Calu3 (cell line): ENCODE data around the gene ARHGDIG. TPM values are rescaled to one million over a fixed set of nuclear protein-coding genes. Genes with fewer than 3 reads are reported as not detected.

Source experiments
- BruUV-seq: library from RNA; stranded (reverse); fragments of 400-500 nt; replicated peaks from 2 replicates; lab custom pipeline; 2021; lab: Mats Ljungman, UMichigan
- CTCF ChIA-PET: fragments of 300-600 bp; sonication (Branson Sonifier 250); formaldehyde crosslinking; loops from one replicate; lab custom pipeline; 2022; ENCODE audit warnings: antibody characterized with exemption; lab: Charles Lee
- DNase-seq: peaks from one replicate; pipeline ENCODE4 v3.0.0; 2022
- H3K27ac Mint-ChIP-seq: one replicate; pipeline ENCODE4 v1.8.0; 2022; ENCODE audit warnings: mixed read lengths; ENCODE audit not compliant: unreplicated experiment
- H3K27me3 Mint-ChIP-seq: one replicate; pipeline ENCODE4 v1.8.0; 2022; ENCODE audit warnings: mixed read lengths; ENCODE audit not compliant: unreplicated experiment
- H3K36me3 Mint-ChIP-seq: one replicate; pipeline ENCODE4 v1.8.0; 2022; ENCODE audit warnings: mild to moderate bottlenecking, moderate library complexity, mixed read lengths; ENCODE audit not compliant: insufficient read depth, unreplicated experiment
- H3K4me1 Mint-ChIP-seq: one replicate; pipeline ENCODE4 v1.8.0; 2022; ENCODE audit warnings: mild to moderate bottlenecking, low read depth, mixed read lengths; ENCODE audit not compliant: unreplicated experiment
- H3K4me3 Mint-ChIP-seq: one replicate; pipeline ENCODE4 v1.8.0; 2022; ENCODE audit warnings: mild to moderate bottlenecking, low read depth, moderate library complexity, mixed read lengths; ENCODE audit not compliant: unreplicated experiment
- H3K9me3 Mint-ChIP-seq: one replicate; pipeline ENCODE4 v1.8.0; 2022; ENCODE audit warnings: low read depth, mixed read lengths; ENCODE audit not compliant: unreplicated experiment
- intact Hi-C: fragments of 100-400 bp; cut with micrococcal nuclease; formaldehyde crosslinking; loops from one replicate; pipeline ENCODE4 v1.10.0; 2022; ENCODE audit not compliant: unreplicated experiment
- total RNA-seq: library from RNA; stranded (reverse); gene quantifications from 2 replicates; pipeline ENCODE4 v1.2.3, GENCODE V29; 2022
- TF ChIP-seq, protein P1 (sequence below): fragments of 200-600 bp; IDR thresholded peaks from one replicate; pipeline ENCODE4 v1.8.0; 2022; ENCODE audit warnings: antibody characterized with exemption; ENCODE audit not compliant: unreplicated experiment

Gene ARHGDIG
- total RNA-seq, 1 experiment from 2014 or later: not detected

- no peaks in the 10 kb centered on the region for H3K9me3 Mint-ChIP-seq
- no peaks in the 10 kb centered on the region for H3K27me3 Mint-ChIP-seq
- no peak overlapping the region for H3K4me3 Mint-ChIP-seq
- DNase-seq: no peak
- CTCF ChIA-PET: interaction anchor here (0.7 kb wide), 1 partner anchor 15 kb away, joined by 3 read pairs; no protein-coding TSS in a partner anchor
- H3K27ac Mint-ChIP-seq: no peak overlapping the region
- no TSS peak for BruUV-seq
- H3K4me1 Mint-ChIP-seq: peaks cover 26% of the 10 kb centered on the region
- intact Hi-C loops: no loop called here
- peaks cover 59% of the 10 kb centered on the region for H3K36me3 Mint-ChIP-seq
- TF ChIP-seq, protein P1, sequence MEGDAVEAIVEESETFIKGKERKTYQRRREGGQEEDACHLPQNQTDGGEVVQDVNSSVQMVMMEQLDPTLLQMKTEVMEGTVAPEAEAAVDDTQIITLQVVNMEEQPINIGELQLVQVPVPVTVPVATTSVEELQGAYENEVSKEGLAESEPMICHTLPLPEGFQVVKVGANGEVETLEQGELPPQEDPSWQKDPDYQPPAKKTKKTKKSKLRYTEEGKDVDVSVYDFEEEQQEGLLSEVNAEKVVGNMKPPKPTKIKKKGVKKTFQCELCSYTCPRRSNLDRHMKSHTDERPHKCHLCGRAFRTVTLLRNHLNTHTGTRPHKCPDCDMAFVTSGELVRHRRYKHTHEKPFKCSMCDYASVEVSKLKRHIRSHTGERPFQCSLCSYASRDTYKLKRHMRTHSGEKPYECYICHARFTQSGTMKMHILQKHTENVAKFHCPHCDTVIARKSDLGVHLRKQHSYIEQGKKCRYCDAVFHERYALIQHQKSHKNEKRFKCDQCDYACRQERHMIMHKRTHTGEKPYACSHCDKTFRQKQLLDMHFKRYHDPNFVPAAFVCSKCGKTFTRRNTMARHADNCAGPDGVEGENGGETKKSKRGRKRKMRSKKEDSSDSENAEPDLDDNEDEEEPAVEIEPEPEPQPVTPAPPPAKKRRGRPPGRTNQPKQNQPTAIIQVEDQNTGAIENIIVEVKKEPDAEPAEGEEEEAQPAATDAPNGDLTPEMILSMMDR: no peak
Measured at GRCh38 chr16:263944-264343, 16.4 kb upstream of the ARHGDIG start.

- H3K4me3 Mint-ChIP-seq: no peak overlapping the region
- CTCF ChIA-PET: interaction anchor here (0.6 to 0.7 kb wide), 2 partner anchors 12 to 14 kb away, joined by 3 read pairs; no protein-coding TSS in a partner anchor
- TF ChIP-seq, protein P1: no peak
- no TSS peak for BruUV-seq
- no peaks in the 10 kb centered on the region for H3K9me3 Mint-ChIP-seq
- no peak for DNase-seq
- H3K4me1 Mint-ChIP-seq: peaks cover 27% of the 10 kb centered on the region
- intact Hi-C loops: no loop called here
- H3K36me3 Mint-ChIP-seq: peaks cover 59% of the 10 kb centered on the region
- no peak overlapping the region for H3K27ac Mint-ChIP-seq
- H3K27me3 Mint-ChIP-seq: no peaks in the 10 kb centered on the region
Measured at GRCh38 chr16:264440-264951, 15.9 kb upstream of the ARHGDIG start.

DNA sequence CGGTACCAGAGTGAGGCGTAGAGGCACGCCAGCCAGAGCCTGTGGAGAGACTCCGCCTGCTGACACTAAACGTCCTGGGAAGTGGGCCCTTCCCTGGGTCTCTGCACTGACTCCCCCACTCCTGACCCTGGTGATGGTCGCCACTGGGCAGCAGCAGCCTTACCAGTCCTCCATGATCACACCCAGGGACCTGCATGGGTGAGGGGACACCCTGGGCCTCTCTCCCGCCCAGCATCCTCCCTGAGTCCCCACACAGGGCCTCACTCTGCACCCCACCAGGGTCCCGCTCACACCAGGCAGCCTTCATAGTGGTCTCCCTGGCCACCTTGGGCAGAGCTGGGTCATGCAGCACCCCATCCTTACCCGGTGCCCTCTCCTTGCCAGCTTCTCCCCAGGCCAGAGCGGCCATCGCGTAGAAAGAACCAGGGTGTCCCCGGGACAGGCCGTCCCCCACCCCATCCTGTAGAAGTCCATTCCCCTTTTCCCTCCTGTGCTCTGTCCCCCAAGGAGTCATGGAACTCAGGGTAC, 15.3 kb upstream of the ARHGDIG start:
- TF ChIP-seq, protein P1: no peak
- H3K4me1 Mint-ChIP-seq: peaks cover 27% of the 10 kb centered on the region
- no peaks in the 10 kb centered on the region for H3K9me3 Mint-ChIP-seq
- H3K27me3 Mint-ChIP-seq: no peaks in the 10 kb centered on the region
- intact Hi-C loops: no loop called here
- no peak overlapping the region for H3K4me3 Mint-ChIP-seq
- no TSS peak for BruUV-seq
- peaks cover 58% of the 10 kb centered on the region for H3K36me3 Mint-ChIP-seq
- CTCF ChIA-PET: interaction anchor here (0.6 to 1.4 kb wide), 3 partner anchors 13 to 97 kb away, joined by 3 to 4 read pairs (median 3); no protein-coding TSS in a partner anchor
- H3K27ac Mint-ChIP-seq: no peak overlapping the region
- no peak for DNase-seq

DNA sequence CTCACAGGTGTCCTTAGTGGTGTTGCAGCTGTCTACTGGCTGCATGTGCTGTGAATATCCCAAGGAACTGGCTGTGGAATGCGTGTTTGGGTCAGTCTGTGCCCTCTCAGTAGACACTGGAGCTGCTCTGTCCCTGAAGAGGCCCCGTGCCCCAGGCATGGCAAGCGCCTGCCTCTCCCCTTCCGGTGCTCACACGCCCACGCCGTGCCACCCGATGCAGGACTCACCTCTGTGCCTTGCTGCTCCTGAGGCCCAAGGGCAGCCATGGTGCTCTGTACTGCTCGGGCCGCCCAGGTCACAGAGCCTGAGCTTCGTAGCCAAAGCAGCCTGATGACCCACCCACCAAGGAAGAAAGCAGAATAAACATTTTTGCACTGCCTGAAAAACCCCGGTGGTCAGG, 14.7 kb upstream of the ARHGDIG start:
- Mint-ChIP-seq H3K27ac (peak overlapping the region; percentile 43), H3K27me3 (no peaks in the 10 kb centered on the region), H3K4me3 (peak overlapping the region; percentile 39), H3K9me3 (no peaks in the 10 kb centered on the region), H3K4me1 (peaks cover 27% of the 10 kb centered on the region), H3K36me3 (peaks cover 51% of the 10 kb centered on the region)
- intact Hi-C loops: no loop called here
- CTCF ChIA-PET: interaction anchor here (1.2 to 1.4 kb wide), 2 partner anchors 87 to 96 kb away, joined by 3 to 4 read pairs; no protein-coding TSS in a partner anchor
- TSS peak; percentile 64 for BruUV-seq
- no peak for DNase-seq
- TF ChIP-seq, protein P1: no peak
